Muscle of back (tissue), 11 donors: Measurements from ENCODE around the gene TOM1L2. TPM values are rescaled to one million over a fixed set of nuclear protein-coding genes. Genes with fewer than 3 reads are reported as not detected.
"Not testable (repeated sequence)": the region's sequence is repeated elsewhere in the genome, so short reads cannot be mapped to it uniquely, and the experiment has no call there.

Source experiments
- DNase-seq, 3 donors: peaks; one replicate each; pipeline versions ENCODE4 v3.0.0 to v3.0.0-alpha.2; 2013
- polyA plus RNA-seq, 10 donors: library from polyadenylated mRNA; unstranded; fragments of 120-200 nt; gene quantifications; one replicate each; pipeline ENCODE4 v1.2.1, GENCODE V29; 2013; ENCODE audit not compliant: insufficient read length in 10 of 10

TOM1L2 gene
- polyA plus RNA-seq, 10 donors = 25.2 to 43.2 (median 32.3) TPM

GRCh38 chr17:17808200-17808599, 164.0 kb downstream of the TOM1L2 start:
- not testable (repeated sequence) for DNase-seq

- no peak for DNase-seq
Observed at GRCh38 chr17:17807440-17807839, 164.8 kb downstream of the TOM1L2 start.

GRCh38 chr17:17806611-17807274, 165.5 kb downstream of the TOM1L2 start:
- peak in 1 of 3 donors; percentile 46 for DNase-seq

GRCh38 chr17:17806035-17806434, 166.2 kb downstream of the TOM1L2 start:
- DNase-seq = no peak

GRCh38 chr17:17805575-17805974, 166.6 kb downstream of the TOM1L2 start:
- DNase-seq = no peak

GRCh38 chr17:17804007-17804406, 168.2 kb downstream of the TOM1L2 start:
- DNase-seq = no peak

- no peak for DNase-seq
Observed at GRCh38 chr17:17801800-17802481, 170.3 kb downstream of the TOM1L2 start.

- no peak for DNase-seq
Observed at GRCh38 chr17:17800504-17801021, 171.6 kb downstream of the TOM1L2 start.

- no peak for DNase-seq
Observed at GRCh38 chr17:17798573-17799255, 173.5 kb downstream of the TOM1L2 start.

GRCh38 chr17:17798010-17798556, 174.1 kb downstream of the TOM1L2 start:
- no peak for DNase-seq

- no peak for DNase-seq
Observed at GRCh38 chr17:17797119-17797809, 174.9 kb downstream of the TOM1L2 start.

GRCh38 chr17:17796787-17797061, 175.5 kb downstream of the TOM1L2 start:
- no peak for DNase-seq

GRCh38 chr17:17795946-17796786, 176.0 kb downstream of the TOM1L2 start:
- no peak for DNase-seq

- no peak for DNase-seq
Observed at GRCh38 chr17:17795296-17795695, 176.9 kb downstream of the TOM1L2 start.

GRCh38 chr17:17794382-17794781, 177.8 kb downstream of the TOM1L2 start:
- no peak for DNase-seq

Other genes with a start within 250 kb of the TOM1L2 start
- gene SREBF1, start 135.4 kb downstream of the TOM1L2 start, polyA plus RNA-seq = 10 to 100 TPM; 22.4 to 50.1 (median 33.4) TPM
- gene DRC3, start 462 bp upstream of the TOM1L2 start, polyA plus RNA-seq = 1 to 10 TPM; 3.0 to 7.4 (median 4.6) TPM
- gene ATPAF2, start 66.8 kb upstream of the TOM1L2 start, polyA plus RNA-seq = 10 to 100 TPM; 13.5 to 19.9 (median 14.5) TPM
- gene GID4, start 67.0 kb upstream of the TOM1L2 start, polyA plus RNA-seq = 10 to 100 TPM in 9 of 10 donors, 1 to 10 TPM in 1; 9.9 to 13.9 (median 11.5) TPM
- 10 to 100 TPM; 22.4 to 27.3 (median 23.9) TPM for gene DRG2, start 115.5 kb upstream of the TOM1L2 start, polyA plus RNA-seq
- gene MYO15A, start 136.4 kb upstream of the TOM1L2 start, polyA plus RNA-seq = 1 to 10 TPM in 5 of 10 donors, under 1 TPM in 5; 0.72 to 2.0 (median 1.1) TPM
- 10 to 100 TPM; 59.0 to 76.1 (median 67.5) TPM for gene ALKBH5, start 211.4 kb upstream of the TOM1L2 start, polyA plus RNA-seq